DND-41 (cell line): ENCODE results near the gene PLCD3.

ENCODE experiments used
- ATAC-seq: fragments of 200-7000 bp; cut with Tn5 transposase; 3 replicates; pipeline ENCODE4 v1.9.1; 2021; ENCODE audit warnings: low read depth; ENCODE audit not compliant: insufficient read depth
- DNase-seq: peaks from one replicate; pipeline ENCODE4 v3.0.0-alpha.2; 2020
- H2AFZ ChIP-seq: 2 replicates; pipeline ENCODE4 v1.6.0; 2012; ENCODE audit warnings: low read depth, low read length
- H3K27ac ChIP-seq: 2 replicates; pipeline ENCODE4 v1.5.1; 2012; ENCODE audit warnings: low read length, inconsistent platforms
- H3K27me3 ChIP-seq: fragments of 200-600 bp; sonication (generic); 2 replicates; pipeline ENCODE4 v1.6.0; 2012; ENCODE audit warnings: low read length, mild to moderate bottlenecking, inconsistent platforms; ENCODE audit not compliant: insufficient read depth, poor library complexity
- H3K36me3 ChIP-seq: 2 replicates; pipeline ENCODE4 v1.5.1; 2012; ENCODE audit warnings: low read length, inconsistent platforms; ENCODE audit not compliant: insufficient read depth
- H3K4me1 ChIP-seq: 2 replicates; pipeline ENCODE4 v1.5.1; 2012; ENCODE audit warnings: mild to moderate bottlenecking, low read length; ENCODE audit not compliant: insufficient read depth
- H3K4me2 ChIP-seq: 2 replicates; pipeline ENCODE4 v1.6.0; 2012; ENCODE audit warnings: mild to moderate bottlenecking, moderate library complexity, low read length, inconsistent platforms; ENCODE audit not compliant: insufficient read depth
- H3K4me3 ChIP-seq, 2 experiments: fragments of 200-600 bp in 1 of 2; shearing (Covaris generic) in 1 of 2; 2 replicates each; pipeline ENCODE4 v1.5.1; 2012 to 2016; ENCODE audit warnings: inconsistent platforms in 2 of 2, low read length in 2 of 2, mild to moderate bottlenecking in 2 of 2, low read depth in 1 of 2, moderate library complexity in 1 of 2
- H3K79me2 ChIP-seq: 2 replicates; pipeline ENCODE4 v1.6.0; 2012; ENCODE audit warnings: low read length, inconsistent platforms; ENCODE audit not compliant: insufficient read depth
- H3K9ac ChIP-seq: 2 replicates; pipeline ENCODE4 v1.6.0; 2012; ENCODE audit warnings: low read depth, mild to moderate bottlenecking, inconsistent platforms, low read length, moderate library complexity
- H3K9me3 ChIP-seq: 2 replicates; pipeline ENCODE4 v1.5.1; 2012; ENCODE audit warnings: low read length, moderate library complexity, mild to moderate bottlenecking, inconsistent platforms; ENCODE audit not compliant: insufficient read depth, severe bottlenecking
- H4K20me1 ChIP-seq: 2 replicates; pipeline ENCODE4 v1.6.0; 2012; ENCODE audit warnings: low read length; ENCODE audit not compliant: insufficient read depth
- CTCF ChIP-seq: IDR thresholded peaks from 2 replicates; pipeline ENCODE4 v1.5.1; 2012; ENCODE audit warnings: borderline replicate concordance, low read length, moderate library complexity, mild to moderate bottlenecking; ENCODE audit not compliant: poor library complexity, severe bottlenecking; ENCODE audit errors: extremely low read depth
- EZH2 ChIP-seq: IDR thresholded peaks from 3 replicates; pipeline ENCODE4 v1.6.1; 2012; ENCODE audit warnings: borderline replicate concordance, low read depth, mild to moderate bottlenecking, moderate library complexity, low read length, inconsistent platforms; ENCODE audit not compliant: severe bottlenecking

PLCD3 gene

GRCh38 chr17:45128989-45129388 lies 3.3 kb downstream of the PLCD3 start:
- Histone ChIP-seq H3K9me3 (no peaks in the 10 kb centered on the region), H3K4me3 (no peak overlapping the region), H3K27me3 (no peaks in the 10 kb centered on the region), H3K4me1 (peaks cover 20% of the 10 kb centered on the region), H2AFZ (no peak overlapping the region), H3K9ac (no peak overlapping the region), H3K4me2 (no peak overlapping the region), H3K27ac (no peak overlapping the region), H4K20me1 (no peaks in the 10 kb centered on the region), H3K36me3 (no peaks in the 10 kb centered on the region), H3K79me2 (no peaks in the 10 kb centered on the region; the same call in 1 of the 2 replicates)
- no peak for DNase-seq
- no peak for ATAC-seq
- no peak for TF ChIP-seq EZH2
- TF ChIP-seq CTCF, result no peak

GRCh38 chr17:45128331-45128730 lies 4.0 kb downstream of the PLCD3 start:
- Histone ChIP-seq H3K4me3 (no peak overlapping the region), H4K20me1 (no peaks in the 10 kb centered on the region), H3K9me3 (no peaks in the 10 kb centered on the region), H3K9ac (no peak overlapping the region), H3K27me3 (no peaks in the 10 kb centered on the region), H2AFZ (no peak overlapping the region), H3K4me1 (peaks cover 20% of the 10 kb centered on the region), H3K36me3 (no peaks in the 10 kb centered on the region), H3K4me2 (no peak overlapping the region), H3K27ac (no peak overlapping the region), H3K79me2 (no peaks in the 10 kb centered on the region; the same call in 1 of the 2 replicates)
- no peak for ATAC-seq
- no peak for DNase-seq
- TF ChIP-seq CTCF (no peak), EZH2 (no peak)

GRCh38 chr17:45127548-45128300 lies 4.6 kb downstream of the PLCD3 start:
- Histone ChIP-seq H3K27ac (no peak overlapping the region), H3K9me3 (no peaks in the 10 kb centered on the region), H4K20me1 (no peaks in the 10 kb centered on the region), H3K4me1 (peaks cover 14% of the 10 kb centered on the region), H3K4me2 (no peak overlapping the region), H3K4me3 (no peak overlapping the region), H3K36me3 (no peaks in the 10 kb centered on the region), H3K79me2 (no peaks in the 10 kb centered on the region; the same call in 1 of the 2 replicates), H3K27me3 (no peaks in the 10 kb centered on the region), H2AFZ (no peak overlapping the region), H3K9ac (no peak overlapping the region)
- no peak for TF ChIP-seq EZH2
- no peak for TF ChIP-seq CTCF
- ATAC-seq, result no peak
- DNase-seq, result no peak
